Uterus (tissue), 2 donors: ENCODE measurements around the gene FBXO44.

Experiments
- CTCF ChIP-seq, 4 experiments: fragments of 200-600 bp in 2 of 4; fragments of 450-650 bp in 2 of 4; sonication (generic) in 2 of 4; IDR thresholded peaks; one replicate each; pipeline ENCODE4 v1.5.1; 2016 to 2019; ENCODE audit warnings: antibody characterized with exemption in 4 of 4, mild to moderate bottlenecking in 2 of 4, moderate library complexity in 1 of 4
- POLR2A ChIP-seq, 2 donors: fragments of 450-650 bp; IDR thresholded peaks; one replicate each; pipeline ENCODE4 v1.6.1; 2016; ENCODE audit warnings: antibody characterized with exemption in 2 of 2, mild to moderate bottlenecking in 1 of 2, moderate library complexity in 1 of 2

DNA sequence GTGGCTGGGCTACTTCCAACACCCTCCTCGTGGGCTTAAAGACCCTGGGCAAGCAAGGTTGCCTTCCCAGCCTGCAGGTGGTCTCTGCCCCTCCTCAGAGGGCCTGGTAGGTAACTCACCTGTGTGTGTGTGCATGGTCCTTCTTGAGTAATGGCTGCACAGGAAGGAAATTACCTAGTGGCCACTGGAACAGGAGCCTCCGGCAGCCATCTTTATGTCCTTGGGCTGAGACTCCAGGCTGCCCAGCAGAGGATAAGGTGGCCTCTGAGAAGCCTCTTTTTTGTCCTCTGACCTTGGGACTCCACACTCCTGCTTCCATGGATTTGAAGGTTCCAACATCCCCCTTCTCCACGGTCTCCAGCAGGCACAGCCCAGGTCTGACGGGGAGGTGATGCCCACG is 56.8 kb downstream of the FBXO44 start:
- no peak for TF ChIP-seq CTCF (IDR thresholded peaks at IDR 0.05)
- TF ChIP-seq POLR2A (IDR thresholded peaks at IDR 0.05): no peak
